Panc1 (cell line): Measurements from ENCODE around the gene BRAF. TPM values are rescaled to one million over a fixed set of nuclear protein-coding genes. Genes with fewer than 3 reads are reported as not detected.
"Not testable (repeated sequence)": the region's sequence is repeated elsewhere in the genome, so short reads cannot be mapped to it uniquely, and the experiment has no call there.

Source experiments
- ATAC-seq: fragments of 200-7000 bp; cut with Tn5 transposase; 2 replicates; pipeline ENCODE4 v1.9.1; 2020; ENCODE audit warnings: mild to moderate bottlenecking, moderate library complexity
- BruUV-seq: library from RNA; stranded (reverse); fragments of 400-500 nt; replicated peaks from 2 replicates; lab custom pipeline; 2021; lab: Mats Ljungman, UMichigan
- CTCF ChIA-PET: fragments of 300-600 bp; sonication (Branson Sonifier 250); formaldehyde crosslinking; loops from one replicate; lab custom pipeline; 2022; ENCODE audit warnings: antibody characterized with exemption; lab: Charles Lee
- POLR2A ChIA-PET: fragments of 300-600 bp; sonication (Branson Sonifier 250); formaldehyde crosslinking; loops from one replicate; lab custom pipeline; 2022; ENCODE audit warnings: antibody characterized with exemption; lab: Charles Lee
- DNase-seq: peaks from one replicate; pipeline ENCODE4 v3.0.0-alpha.2; 2010; ENCODE audit warnings: low read depth, low spot score
- H3K27ac ChIP-seq: 2 replicates; pipeline ENCODE4 v1.5.1; 2011; ENCODE audit warnings: mild to moderate bottlenecking, low read length, inconsistent platforms
- H3K27me3 ChIP-seq: fragments of 200-500 bp; sonication (Bioruptor generic); 2 replicates; pipeline ENCODE4 v1.6.0; 2014; ENCODE audit warnings: low read length, inconsistent platforms; ENCODE audit not compliant: control insufficient read depth, insufficient read depth
- H3K36me3 ChIP-seq: fragments of 200-500 bp; sonication (Bioruptor generic); 2 replicates; pipeline ENCODE4 v1.5.1; 2014; ENCODE audit warnings: inconsistent platforms, mild to moderate bottlenecking, low read length, moderate library complexity; ENCODE audit not compliant: control insufficient read depth, insufficient read depth
- H3K4me1 ChIP-seq: 2 replicates; pipeline ENCODE4 v1.5.1; 2011; ENCODE audit warnings: inconsistent platforms, mild to moderate bottlenecking, low read length, moderate library complexity; ENCODE audit not compliant: control insufficient read depth, insufficient read depth
- H3K4me3 ChIP-seq, 2 experiments: 2 replicates each; pipeline ENCODE4 v1.5.1; 2011 to 2012; ENCODE audit warnings: low read depth in 2 of 2, low read length in 2 of 2, mild to moderate bottlenecking in 2 of 2, inconsistent platforms in 1 of 2, moderate library complexity in 1 of 2
- H3K9me3 ChIP-seq: fragments of 200-500 bp; sonication (Bioruptor generic); 2 replicates; pipeline ENCODE4 v1.5.1; 2014; ENCODE audit warnings: low read depth, mild to moderate bottlenecking, inconsistent platforms, low read length, moderate library complexity; ENCODE audit not compliant: control insufficient read depth, insufficient read depth
- POLR2AphosphoS5 ChIP-seq: IDR thresholded peaks from 2 replicates; pipeline ENCODE4 v1.6.1; 2012; ENCODE audit warnings: mild to moderate bottlenecking, low read depth, low read length, moderate library complexity
- SIN3A ChIP-seq: IDR thresholded peaks from 2 replicates; pipeline ENCODE4 v1.6.1; 2012; ENCODE audit warnings: low read depth, mild to moderate bottlenecking, low read length, moderate library complexity, borderline replicate concordance; ENCODE audit not compliant: insufficient read depth
- TCF7L2 ChIP-seq: IDR thresholded peaks from 2 replicates; pipeline ENCODE4 v1.6.1; 2011; ENCODE audit warnings: mild to moderate bottlenecking, low read depth, low read length, inconsistent platforms
- in situ Hi-C: cut with HindIII; loops from 2 replicates; pipeline ENCODE4 v1.10.0; 2016; ENCODE audit warnings: low sequenced_read_pairs, low pct_unique_long_range_greater_than_20kb
- intact Hi-C: fragments of 100-400 bp; cut with micrococcal nuclease; formaldehyde crosslinking; loops from one replicate; pipeline ENCODE4 v1.10.0; 2022; ENCODE audit not compliant: unreplicated experiment
- total RNA-seq: library from RNA; stranded (reverse); gene quantifications from one replicate; pipeline ENCODE4 v1.2.1, GENCODE V29; 2021; ENCODE audit not compliant: unreplicated experiment
- TF ChIP-seq, protein P1 (sequence below): fragments of 450-650 bp; IDR thresholded peaks from 2 replicates; pipeline ENCODE4 v1.5.1; 2017; ENCODE audit warnings: mild to moderate bottlenecking
- TF ChIP-seq, protein P2 (sequence below), 2 experiments: IDR thresholded peaks; 2 replicates each; pipeline ENCODE4 v1.6.1; 2011 to 2012; ENCODE audit warnings: low read depth in 2 of 2, control low read depth in 1 of 2, low read length in 1 of 2, mild to moderate bottlenecking in 1 of 2, moderate library complexity in 1 of 2; ENCODE audit not compliant: insufficient read depth in 1 of 2

Gene BRAF
- total RNA-seq, 1 experiment from 2014 or later: 26.3 TPM

DNA sequence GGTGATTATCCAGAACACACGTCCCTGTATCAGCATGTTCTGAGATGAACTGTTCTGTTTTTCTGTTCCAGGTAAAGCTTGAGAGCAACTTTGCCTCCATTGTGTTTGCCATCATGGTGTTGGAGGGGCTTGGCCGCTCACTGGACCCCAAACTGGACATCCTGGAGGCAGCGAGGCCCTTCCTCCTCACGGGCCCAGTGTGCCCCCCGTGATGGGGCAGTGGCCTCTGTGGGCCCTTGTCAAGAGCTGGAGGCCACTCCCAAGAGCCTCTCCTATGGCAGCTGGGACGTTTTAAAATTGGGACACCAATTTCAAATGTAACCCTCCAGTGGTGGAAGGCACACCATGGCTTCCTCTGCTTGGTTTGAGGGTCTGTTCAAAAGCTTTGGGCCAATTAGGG, 230.1 kb downstream of the BRAF start:
- no peak overlapping the region for H3K4me3 ChIP-seq
- H3K27ac ChIP-seq: no peak overlapping the region
- H3K4me1 ChIP-seq: peaks cover 14% of the 10 kb centered on the region
- no peak for ATAC-seq
- H3K27me3 ChIP-seq: no peaks in the 10 kb centered on the region
- CTCF ChIA-PET: no interaction called here
- no peak for TF ChIP-seq SIN3A
- no peak for TF ChIP-seq POLR2AphosphoS5
- TF ChIP-seq, protein P1, sequence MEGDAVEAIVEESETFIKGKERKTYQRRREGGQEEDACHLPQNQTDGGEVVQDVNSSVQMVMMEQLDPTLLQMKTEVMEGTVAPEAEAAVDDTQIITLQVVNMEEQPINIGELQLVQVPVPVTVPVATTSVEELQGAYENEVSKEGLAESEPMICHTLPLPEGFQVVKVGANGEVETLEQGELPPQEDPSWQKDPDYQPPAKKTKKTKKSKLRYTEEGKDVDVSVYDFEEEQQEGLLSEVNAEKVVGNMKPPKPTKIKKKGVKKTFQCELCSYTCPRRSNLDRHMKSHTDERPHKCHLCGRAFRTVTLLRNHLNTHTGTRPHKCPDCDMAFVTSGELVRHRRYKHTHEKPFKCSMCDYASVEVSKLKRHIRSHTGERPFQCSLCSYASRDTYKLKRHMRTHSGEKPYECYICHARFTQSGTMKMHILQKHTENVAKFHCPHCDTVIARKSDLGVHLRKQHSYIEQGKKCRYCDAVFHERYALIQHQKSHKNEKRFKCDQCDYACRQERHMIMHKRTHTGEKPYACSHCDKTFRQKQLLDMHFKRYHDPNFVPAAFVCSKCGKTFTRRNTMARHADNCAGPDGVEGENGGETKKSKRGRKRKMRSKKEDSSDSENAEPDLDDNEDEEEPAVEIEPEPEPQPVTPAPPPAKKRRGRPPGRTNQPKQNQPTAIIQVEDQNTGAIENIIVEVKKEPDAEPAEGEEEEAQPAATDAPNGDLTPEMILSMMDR: no peak
- TF ChIP-seq, protein P2, sequence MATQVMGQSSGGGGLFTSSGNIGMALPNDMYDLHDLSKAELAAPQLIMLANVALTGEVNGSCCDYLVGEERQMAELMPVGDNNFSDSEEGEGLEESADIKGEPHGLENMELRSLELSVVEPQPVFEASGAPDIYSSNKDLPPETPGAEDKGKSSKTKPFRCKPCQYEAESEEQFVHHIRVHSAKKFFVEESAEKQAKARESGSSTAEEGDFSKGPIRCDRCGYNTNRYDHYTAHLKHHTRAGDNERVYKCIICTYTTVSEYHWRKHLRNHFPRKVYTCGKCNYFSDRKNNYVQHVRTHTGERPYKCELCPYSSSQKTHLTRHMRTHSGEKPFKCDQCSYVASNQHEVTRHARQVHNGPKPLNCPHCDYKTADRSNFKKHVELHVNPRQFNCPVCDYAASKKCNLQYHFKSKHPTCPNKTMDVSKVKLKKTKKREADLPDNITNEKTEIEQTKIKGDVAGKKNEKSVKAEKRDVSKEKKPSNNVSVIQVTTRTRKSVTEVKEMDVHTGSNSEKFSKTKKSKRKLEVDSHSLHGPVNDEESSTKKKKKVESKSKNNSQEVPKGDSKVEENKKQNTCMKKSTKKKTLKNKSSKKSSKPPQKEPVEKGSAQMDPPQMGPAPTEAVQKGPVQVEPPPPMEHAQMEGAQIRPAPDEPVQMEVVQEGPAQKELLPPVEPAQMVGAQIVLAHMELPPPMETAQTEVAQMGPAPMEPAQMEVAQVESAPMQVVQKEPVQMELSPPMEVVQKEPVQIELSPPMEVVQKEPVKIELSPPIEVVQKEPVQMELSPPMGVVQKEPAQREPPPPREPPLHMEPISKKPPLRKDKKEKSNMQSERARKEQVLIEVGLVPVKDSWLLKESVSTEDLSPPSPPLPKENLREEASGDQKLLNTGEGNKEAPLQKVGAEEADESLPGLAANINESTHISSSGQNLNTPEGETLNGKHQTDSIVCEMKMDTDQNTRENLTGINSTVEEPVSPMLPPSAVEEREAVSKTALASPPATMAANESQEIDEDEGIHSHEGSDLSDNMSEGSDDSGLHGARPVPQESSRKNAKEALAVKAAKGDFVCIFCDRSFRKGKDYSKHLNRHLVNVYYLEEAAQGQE (IDR thresholded peaks at IDR 0.05; ENCODE audit: insufficient read depth in 1 of 2, low read depth in 2 of 2, low read length in 1 of 2): no peak
- no peak for TF ChIP-seq TCF7L2
- intact Hi-C loops (no loop called here), in situ Hi-C loops (no loop called here)
- no peaks in the 10 kb centered on the region for H3K36me3 ChIP-seq
- POLR2A ChIA-PET: no interaction called here
- no peaks in the 10 kb centered on the region for H3K9me3 ChIP-seq
- no TSS peak for BruUV-seq
- DNase-seq: no peak

DNA sequence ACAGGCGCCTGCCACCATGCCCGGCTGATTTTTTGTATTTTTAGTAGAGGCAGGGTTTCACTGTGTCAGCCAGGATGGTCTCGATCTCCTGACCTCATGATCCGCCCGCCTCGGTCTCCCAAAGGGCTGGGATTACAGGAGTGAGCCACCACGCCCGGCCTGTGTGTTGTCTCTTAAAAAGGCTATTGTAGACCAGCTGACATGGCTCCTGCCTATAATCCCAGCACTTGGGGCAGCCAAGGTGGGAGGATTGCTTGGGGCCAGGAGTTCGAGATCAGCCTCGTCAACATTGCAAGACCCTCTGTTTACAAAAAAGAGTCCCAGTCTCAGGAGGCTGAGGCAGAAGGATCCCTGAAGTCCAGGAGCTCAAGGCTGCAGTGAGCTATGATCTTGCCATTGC, 230.9 kb downstream of the BRAF start:
- ATAC-seq, in situ Hi-C loops, H3K27ac ChIP-seq, intact Hi-C loops, H3K36me3 ChIP-seq, H3K9me3 ChIP-seq, H3K4me3 ChIP-seq, BruUV-seq, POLR2A ChIA-PET, H3K27me3 ChIP-seq, DNase-seq, CTCF ChIA-PET: not testable (repeated sequence)
- peaks cover 14% of the 10 kb centered on the region for H3K4me1 ChIP-seq

DNA sequence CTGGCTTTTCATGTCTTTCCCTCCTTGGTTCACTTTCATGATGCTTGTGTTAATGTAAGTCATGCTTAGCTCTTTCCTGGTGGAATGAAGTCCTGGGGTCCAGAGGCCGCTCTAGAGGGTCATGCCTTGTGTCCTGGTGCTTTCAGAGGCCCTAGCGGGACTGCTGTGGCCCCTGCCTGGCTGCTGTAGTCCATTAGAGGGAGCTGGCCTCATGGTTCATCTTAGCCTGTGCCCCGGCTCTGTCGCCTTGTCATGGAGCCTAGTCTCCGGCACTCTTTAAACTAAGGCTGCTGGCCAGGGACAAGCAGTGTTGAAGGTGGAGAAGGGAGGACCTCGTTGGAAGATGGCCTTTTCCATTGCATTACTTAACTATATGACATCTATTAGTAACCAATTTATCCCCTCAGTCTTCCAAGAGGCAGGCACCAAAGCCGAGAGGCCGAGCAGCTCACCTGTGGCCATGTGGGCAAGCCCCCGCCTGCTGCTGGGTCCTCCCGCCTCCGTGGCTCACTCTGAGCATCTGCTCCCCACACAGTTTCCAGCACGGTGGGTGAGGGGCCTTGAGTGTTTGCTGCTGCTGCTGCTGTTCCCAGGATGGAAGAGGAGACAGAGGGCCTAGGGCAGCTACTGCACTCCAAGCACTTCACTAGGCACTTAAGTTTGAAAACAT, 233.2 kb downstream of the BRAF start:
- H3K4me1 ChIP-seq: peaks cover 5% of the 10 kb centered on the region; the same call in 1 of the 2 replicates
- H3K36me3 ChIP-seq: no peaks in the 10 kb centered on the region
- ChIA-PET POLR2A (no interaction called here), CTCF (no interaction called here)
- DNase-seq (no peak), ATAC-seq (no peak)
- TF ChIP-seq, protein P1: no peak
- TF ChIP-seq SIN3A (no peak), TCF7L2 (no peak), POLR2AphosphoS5 (no peak)
- TF ChIP-seq, protein P2 (IDR thresholded peaks at IDR 0.05; ENCODE audit: insufficient read depth in 1 of 2, low read depth in 2 of 2, low read length in 1 of 2): no peak
- H3K9me3 ChIP-seq: no peaks in the 10 kb centered on the region
- BruUV-seq: no TSS peak
- in situ Hi-C loops (no loop called here), intact Hi-C loops (no loop called here)
- H3K27me3 ChIP-seq: no peaks in the 10 kb centered on the region
- no peak overlapping the region for H3K27ac ChIP-seq
- H3K4me3 ChIP-seq: no peak overlapping the region
